HepG2 (cell line): Measurements from ENCODE around the gene LBX2. TPM values are rescaled to one million over a fixed set of nuclear protein-coding genes. Genes with fewer than 3 reads are reported as not detected.

Experiments
- E2F5 ChIP-seq: sonication (generic); formaldehyde crosslinking; conservative IDR thresholded peaks from 2 replicates; pipeline ENCODE4 v1.4.0; 2020; ENCODE audit warnings: missing genetic modification reagents
- HMGXB4 ChIP-seq, 2 experiments: sonication (generic) in 1 of 2; formaldehyde crosslinking in 1 of 2; IDR thresholded peaks; 2 replicates each; pipeline versions ENCODE4 v1.4.0 to v1.6.1; 2018 to 2020; ENCODE audit warnings: missing genetic modification reagents in 2 of 2, borderline replicate concordance in 1 of 2, low read depth in 1 of 2, mild to moderate bottlenecking in 1 of 2, missing biosample characterization in 1 of 2
- MEIS2 ChIP-seq: sonication (generic); formaldehyde crosslinking; IDR thresholded peaks from 2 replicates; pipeline ENCODE4 v1.9.0; 2021; ENCODE audit warnings: mild to moderate bottlenecking, missing genetic modification reagents
- MXD3 ChIP-seq: IDR thresholded peaks from 2 replicates; pipeline ENCODE4 v1.6.1; 2016; ENCODE audit warnings: mild to moderate bottlenecking, missing biosample characterization, missing genetic modification reagents
- NFIB ChIP-seq: sonication (generic); formaldehyde crosslinking; IDR thresholded peaks from 2 replicates; pipeline ENCODE4 v1.9.0; 2021; ENCODE audit warnings: missing genetic modification reagents, mild to moderate bottlenecking, borderline replicate concordance
- PBX3 ChIP-seq: sonication (generic); formaldehyde crosslinking; IDR thresholded peaks from 2 replicates; pipeline ENCODE4 v1.8.1; 2023; ENCODE audit warnings: missing genetic modification reagents, inconsistent platforms, borderline replicate concordance
- SATB2 ChIP-seq: sonication (generic); formaldehyde crosslinking; IDR thresholded peaks from 2 replicates; pipeline ENCODE4 v1.5.0; 2020; ENCODE audit warnings: missing genetic modification reagents
- SKI ChIP-seq: fragments of 450-650 bp; IDR thresholded peaks from one replicate; pipeline ENCODE4 v1.6.1; 2018; ENCODE audit warnings: mild to moderate bottlenecking; ENCODE audit not compliant: partially characterized antibody
- TMF1 ChIP-seq: sonication (generic); formaldehyde crosslinking; IDR thresholded peaks from 2 replicates; pipeline ENCODE4 v1.8.1; 2022; ENCODE audit warnings: low read depth, missing genetic modification reagents
- UBTF ChIP-seq: sonication (generic); formaldehyde crosslinking; IDR thresholded peaks from 2 replicates; pipeline ENCODE4 v1.4.0; 2020; ENCODE audit warnings: mild to moderate bottlenecking, missing genetic modification reagents
- ZC3H4 ChIP-seq: sonication (generic); formaldehyde crosslinking; IDR thresholded peaks from 2 replicates; pipeline ENCODE4 v1.4.0; 2020; ENCODE audit warnings: missing genetic modification reagents, borderline replicate concordance
- ZNF224 ChIP-seq: sonication (generic); formaldehyde crosslinking; IDR thresholded peaks from 2 replicates; pipeline ENCODE4 v1.5.0; 2020; ENCODE audit warnings: mild to moderate bottlenecking, missing genetic modification reagents
- ZNF274 ChIP-seq: sonication (generic); formaldehyde crosslinking; IDR thresholded peaks from 2 replicates; pipeline ENCODE4 v1.5.1; 2020; ENCODE audit warnings: mild to moderate bottlenecking, missing genetic modification reagents
- ZNF354B ChIP-seq: sonication (generic); formaldehyde crosslinking; IDR thresholded peaks from 2 replicates; pipeline ENCODE4 v1.8.0; 2022; ENCODE audit warnings: mild to moderate bottlenecking, missing genetic modification reagents
- ZNF362 ChIP-seq: sonication (generic); formaldehyde crosslinking; IDR thresholded peaks from 2 replicates; pipeline ENCODE4 v1.4.0; 2020; ENCODE audit warnings: missing genetic modification reagents, mild to moderate bottlenecking, borderline replicate concordance
- ZNF597 ChIP-seq: sonication (generic); formaldehyde crosslinking; IDR thresholded peaks from 2 replicates; pipeline ENCODE4 v1.5.0; 2020; ENCODE audit warnings: missing genetic modification reagents
- ZNF607 ChIP-seq: sonication (generic); formaldehyde crosslinking; IDR thresholded peaks from 2 replicates; pipeline ENCODE4 v1.5.1; 2020; ENCODE audit warnings: missing genetic modification reagents, mild to moderate bottlenecking, borderline replicate concordance
- ZNF768 ChIP-seq: sonication (generic); formaldehyde crosslinking; IDR thresholded peaks from 2 replicates; pipeline ENCODE4 v1.4.0; 2020; ENCODE audit warnings: missing genetic modification reagents
- polyA plus RNA-seq, 8 experiments: library from polyadenylated mRNA; depleted of rRNA in 3 of 8; stranded (reverse) in 7 of 8; unstranded in 1 of 8; fragments of >200 nt; fragmentation: Illumina TruSeq in 4 of 8; extraction: Trizol in 4 of 8; gene quantifications; 2 replicates each; pipeline versions ENCODE4 v1.2.1 to v1.2.3, GENCODE V29; 2011 to 2016; ENCODE audit warnings: low read depth in 4 of 8, missing spikeins in 1 of 8, mixed read lengths in 1 of 8; ENCODE audit not compliant: insufficient read depth in 1 of 8
- total RNA-seq, 5 experiments: library from RNA; depleted of rRNA; stranded (reverse); fragments of >200 nt; fragmentation: Illumina TruSeq; extraction: Trizol; gene quantifications; 2 replicates each; pipeline ENCODE4 v1.2.3, GENCODE V29; 2016; ENCODE audit warnings: low read depth in 1 of 5

LBX2 gene
- total and polyA plus RNA-seq, 2 of the 13 experiments (the other 11 are each of a cell fraction or from before 2014, with no cell fraction given) = 6.4 to 8.1 TPM

GRCh38 chr2:74472086-74472944 lies 27.1 kb downstream of the LBX2 start, which contains the start of gene MRPL53 (continued):
- TF ChIP-seq MXD3 (CRISPR knock-in tag) = peak; percentile 97; the same call in 1 of the 2 replicates
- TF ChIP-seq HMGXB4 (CRISPR knock-in tag; IDR thresholded peaks at IDR 0.05; ENCODE audit: borderline replicate concordance in 1 of 2, low read depth in 1 of 2) = peak; percentile 89 to 96; a peak in 3 of 4 replicates
- TF ChIP-seq NFIB (CRISPR knock-in tag) = no peak
- peak; percentile 79 for TF ChIP-seq ZNF362 (CRISPR knock-in tag)
- no peak for TF ChIP-seq PBX3
- TF ChIP-seq ZNF597 (CRISPR knock-in tag) = no peak
- TF ChIP-seq ZNF354B = peak; percentile 57; the same call in 1 of the 2 replicates
- peak; percentile 89; the same call in 1 of the 2 replicates for TF ChIP-seq ZNF224 (CRISPR knock-in tag)
- no peak; the same call in 1 of the 2 replicates for TF ChIP-seq ZNF768 (CRISPR knock-in tag)
- TF ChIP-seq E2F5 = peak; percentile 73; the same call in 1 of the 2 replicates
- TF ChIP-seq ZNF274 (CRISPR knock-in tag) = peak; percentile 98
- peak; percentile 89 for TF ChIP-seq ZNF607 (CRISPR knock-in tag)
- TF ChIP-seq SKI = no peak
- TF ChIP-seq UBTF (CRISPR knock-in tag) = peak; percentile 97
- peak; percentile 92; the same call in 1 of the 2 replicates for TF ChIP-seq ZC3H4 (CRISPR knock-in tag)
- TF ChIP-seq SATB2 (CRISPR knock-in tag) = 0 out of 2 replicates have a peak, but pooled peaks have one; percentile 52
- TF ChIP-seq TMF1 = peak; percentile 97
- peak; percentile 96 for TF ChIP-seq MEIS2 (CRISPR knock-in tag)
